ENCODE measurements around the gene SPINT2. TPM values are rescaled to one million over a fixed set of nuclear protein-coding genes. Genes with fewer than 3 reads are reported as not detected.

The SPINT2 gene
- total RNA-seq, 1 experiment from 2014 or later: not detected

DNA sequence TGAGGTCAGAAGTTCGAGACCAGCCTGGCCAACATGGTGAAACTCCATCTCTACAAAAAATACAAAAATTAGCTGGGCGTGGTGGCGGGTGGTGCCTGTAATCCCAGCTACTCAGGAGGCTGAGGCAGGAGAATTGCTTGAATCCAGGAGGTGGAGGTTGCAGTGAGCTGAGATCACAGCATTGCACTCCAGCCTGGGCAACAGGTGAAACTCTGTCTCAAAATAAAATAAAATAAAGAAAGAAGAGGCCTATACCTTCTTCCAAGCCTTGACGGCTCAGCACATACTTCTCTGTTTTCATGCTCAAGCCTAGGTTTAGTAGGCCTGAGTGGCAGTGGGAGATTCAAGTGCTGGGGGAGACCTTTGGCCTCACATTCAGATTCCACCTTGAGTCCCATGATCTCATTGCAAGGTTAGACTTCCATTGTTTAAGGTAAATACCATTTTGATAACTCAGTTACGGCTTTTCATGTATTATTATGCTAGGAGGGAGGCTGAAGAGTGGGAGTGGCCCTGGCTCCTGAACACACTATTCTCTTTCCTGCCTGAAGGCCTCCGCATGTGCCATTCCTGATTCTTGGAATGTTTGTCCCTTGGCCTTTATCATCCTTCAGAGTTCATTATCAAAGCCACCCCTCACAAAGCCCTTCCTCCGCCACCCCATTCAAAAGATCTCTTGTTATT, 1.6 kb upstream of the SPINT2 start:
- intact Hi-C loops (cut with micrococcal nuclease; ENCODE audit: unreplicated experiment): no loop called here
- DNase-seq (ENCODE audit: low spot score): no peak
- CTCF ChIA-PET: no interaction called here
- H3K27me3 ChIP-seq (replicated peaks; ENCODE audit: insufficient read depth, low read depth, low read length, poor library complexity): no peaks in the 10 kb centered on the region
- peaks cover 6% of the 10 kb centered on the region for H3K4me1 ChIP-seq (ENCODE audit: insufficient read depth, low read length, poor library complexity, severe bottlenecking)
- no TSS peak for BruUV-seq (replicated peaks)
- no peaks in the 10 kb centered on the region for H3K9me3 ChIP-seq (ENCODE audit: low read depth, low read length, poor library complexity, severe bottlenecking)
- TF ChIP-seq EZH2 (IDR thresholded peaks at IDR 0.05; ENCODE audit: borderline replicate concordance, low read depth, low read length, poor library complexity, severe bottlenecking) (no peak), CTCF (conservative IDR thresholded peaks at IDR 0.05; ENCODE audit: low read depth, low read length) (no peak)
- H3K36me3 ChIP-seq (ENCODE audit: insufficient read depth, low read length, poor library complexity, severe bottlenecking): no peaks in the 10 kb centered on the region
- no peak overlapping the region for H3K27ac ChIP-seq (ENCODE audit: low read depth, low read length, poor library complexity, severe bottlenecking)
- POLR2A ChIA-PET (ENCODE audit: low non-redundant PET): no interaction called here
- H3K4me3 ChIP-seq (ENCODE audit: low read depth, low read length, poor library complexity, severe bottlenecking): no peak overlapping the region

- BruUV-seq (replicated peaks): no TSS peak
- no peak for DNase-seq (ENCODE audit: low spot score)
- POLR2A ChIA-PET (ENCODE audit: low non-redundant PET): no interaction called here
Measured at GRCh38 chr19:38263689-38264485, 486 bp upstream of the SPINT2 start.

More at GRCh38 chr19:38263689-38264485, 486 bp upstream of the SPINT2 start:
- H3K4me1 ChIP-seq (ENCODE audit: insufficient read depth, low read length, poor library complexity, severe bottlenecking): peaks cover 6% of the 10 kb centered on the region
- no peaks in the 10 kb centered on the region for H3K27me3 ChIP-seq (replicated peaks; ENCODE audit: insufficient read depth, low read depth, low read length, poor library complexity)
- intact Hi-C loops (cut with micrococcal nuclease; ENCODE audit: unreplicated experiment): no loop called here
- H3K36me3 ChIP-seq (ENCODE audit: insufficient read depth, low read length, poor library complexity, severe bottlenecking): no peaks in the 10 kb centered on the region
- no peak overlapping the region for H3K27ac ChIP-seq (ENCODE audit: low read depth, low read length, poor library complexity, severe bottlenecking)
- peak overlapping the region; percentile 41 for H3K4me3 ChIP-seq (ENCODE audit: low read depth, low read length, poor library complexity, severe bottlenecking)
- TF ChIP-seq EZH2 (IDR thresholded peaks at IDR 0.05; ENCODE audit: borderline replicate concordance, low read depth, low read length, poor library complexity, severe bottlenecking) (no peak), CTCF (conservative IDR thresholded peaks at IDR 0.05; ENCODE audit: low read depth, low read length) (no peak)
- no peaks in the 10 kb centered on the region for H3K9me3 ChIP-seq (ENCODE audit: low read depth, low read length, poor library complexity, severe bottlenecking)
- CTCF ChIA-PET: interaction anchor here (0.5 kb wide), 1 partner anchor 139 kb away, joined by 3 read pairs; no protein-coding TSS in a partner anchor

Data from A673 (cell line).